GM21390 (cell line): ENCODE results near the gene TLE7.

Experiments used
- ATAC-seq: cut with Tn5 transposase; IDR thresholded peaks from one replicate; pipeline ENCODE4 v1.9.1; 2021; ENCODE audit not compliant: unreplicated experiment

Gene TLE7

GRCh38 chr16:71414038-71414437, 27.8 kb downstream of the TLE7 start:
- ATAC-seq = no peak

- ATAC-seq = no peak
These were observed 28.5 kb downstream of the TLE7 start for GRCh38 chr16:71413341-71413740.

GRCh38 chr16:71412270-71413160, 29.3 kb downstream of the TLE7 start:
- no peak for ATAC-seq

- no peak for ATAC-seq
These were observed 31.7 kb downstream of the TLE7 start for GRCh38 chr16:71410146-71410545.

- ATAC-seq = no peak
These were observed 32.7 kb downstream of the TLE7 start for GRCh38 chr16:71409011-71409775.

GRCh38 chr16:71408536-71408935, 33.3 kb downstream of the TLE7 start:
- no peak for ATAC-seq

GRCh38 chr16:71407731-71408130, 34.1 kb downstream of the TLE7 start:
- no peak for ATAC-seq

GRCh38 chr16:71406724-71407123, 35.1 kb downstream of the TLE7 start:
- no peak for ATAC-seq

GRCh38 chr16:71406316-71406715, 35.5 kb downstream of the TLE7 start:
- ATAC-seq = no peak

GRCh38 chr16:71404364-71404763, 37.5 kb downstream of the TLE7 start:
- ATAC-seq = no peak

- no peak for ATAC-seq
These were observed 39.2 kb downstream of the TLE7 start for GRCh38 chr16:71402674-71403073.

- no peak for ATAC-seq
These were observed 39.8 kb downstream of the TLE7 start for GRCh38 chr16:71402007-71402406.

GRCh38 chr16:71399801-71400563, 41.9 kb downstream of the TLE7 start:
- ATAC-seq = no peak

- no peak for ATAC-seq
These were observed 45.3 kb downstream of the TLE7 start for GRCh38 chr16:71396594-71396993.

- ATAC-seq = no peak
These were observed 52.5 kb downstream of the TLE7 start for GRCh38 chr16:71389330-71389729.

- no peak for ATAC-seq
These were observed 54.6 kb downstream of the TLE7 start for GRCh38 chr16:71387045-71387871.

- ATAC-seq = no peak
These were observed 57.7 kb downstream of the TLE7 start for GRCh38 chr16:71384073-71384724.

GRCh38 chr16:71383054-71383773, 58.6 kb downstream of the TLE7 start:
- no peak for ATAC-seq

- no peak for ATAC-seq
These were observed 61.0 kb downstream of the TLE7 start for GRCh38 chr16:71380831-71381230.
